Neutrophil (primary cell): ENCODE measurements around the gene MOV10L1.

Source experiments
- H3K27ac ChIP-seq: fragments of 200-600 bp; sonication (generic); 2 replicates; pipeline ENCODE4 v1.5.1; 2016; ENCODE audit warnings: mild to moderate bottlenecking, moderate library complexity
- H3K27me3 ChIP-seq: fragments of 200-600 bp; sonication (generic); 2 replicates; pipeline ENCODE4 v1.6.0; 2016; ENCODE audit warnings: mild to moderate bottlenecking
- H3K36me3 ChIP-seq: fragments of 200-600 bp; sonication (generic); 2 replicates; pipeline ENCODE4 v1.5.1; 2017
- H3K4me1 ChIP-seq, 2 experiments: fragments of 200-600 bp in 1 of 2; sonication (generic) in 1 of 2; 1 replicate in 1 of 2; 2 replicates in 1 of 2; pipeline versions ENCODE4 v1.5.1 to v1.6.1; 2013 to 2016; ENCODE audit warnings: low read depth in 1 of 2, low read length in 1 of 2, mild to moderate bottlenecking in 1 of 2, moderate library complexity in 1 of 2; ENCODE audit not compliant: control insufficient read depth in 1 of 2, insufficient read depth in 1 of 2
- H3K4me3 ChIP-seq, 2 experiments: fragments of 200-600 bp in 1 of 2; sonication (generic) in 1 of 2; 1 replicate in 1 of 2; 2 replicates in 1 of 2; pipeline ENCODE4 v1.5.1; 2013 to 2016; ENCODE audit warnings: low read depth in 1 of 2, low read length in 1 of 2, mild to moderate bottlenecking in 1 of 2, moderate library complexity in 1 of 2
- H3K9me3 ChIP-seq: fragments of 200-600 bp; sonication (generic); 2 replicates; pipeline ENCODE4 v1.5.1; 2016
- TF ChIP-seq, protein P1 (sequence below): fragments of 200-600 bp; sonication (generic); IDR thresholded peaks from 2 replicates; pipeline ENCODE4 v1.5.1; 2016; ENCODE audit warnings: antibody characterized with exemption

MOV10L1 gene

DNA sequence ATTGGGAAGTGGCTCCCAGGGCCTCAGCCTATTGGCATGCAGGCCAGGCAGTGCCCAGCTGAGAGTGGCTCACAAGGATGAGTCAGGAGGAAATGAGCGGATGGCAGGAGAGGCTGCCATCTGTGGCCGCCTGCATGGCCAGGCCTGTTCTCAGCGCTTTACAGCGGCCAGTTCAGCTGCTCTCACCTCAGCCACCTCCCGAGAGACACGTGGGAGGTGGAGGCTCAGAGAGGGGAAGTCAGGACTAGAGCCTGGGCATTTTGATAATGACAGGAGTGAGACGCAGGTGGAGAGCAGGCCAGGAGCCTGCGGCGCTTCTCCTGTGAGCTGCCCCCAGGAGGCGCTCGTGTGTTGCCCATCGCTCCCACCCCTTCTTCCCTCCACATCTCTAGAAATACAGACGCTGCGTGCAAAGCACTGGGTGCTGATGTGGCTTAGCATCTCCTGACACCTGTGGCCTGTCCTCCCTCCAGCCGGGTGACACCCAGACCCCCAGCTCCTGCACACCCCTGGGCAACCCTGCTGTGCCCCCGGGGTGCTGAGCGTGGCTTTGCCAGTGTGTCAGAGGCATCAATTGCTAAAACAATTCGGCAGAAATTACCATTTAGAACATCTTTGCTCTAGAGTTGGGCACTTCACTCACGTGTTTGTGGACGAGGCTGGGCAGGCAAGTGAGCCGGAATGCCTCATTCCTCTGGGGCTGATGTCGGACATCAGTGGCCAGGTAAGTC is 59.4 kb downstream of the MOV10L1 start:
- peak overlapping the region in 1 of 2 experiments; percentile 32 for H3K4me3 ChIP-seq
- TF ChIP-seq, protein P1, sequence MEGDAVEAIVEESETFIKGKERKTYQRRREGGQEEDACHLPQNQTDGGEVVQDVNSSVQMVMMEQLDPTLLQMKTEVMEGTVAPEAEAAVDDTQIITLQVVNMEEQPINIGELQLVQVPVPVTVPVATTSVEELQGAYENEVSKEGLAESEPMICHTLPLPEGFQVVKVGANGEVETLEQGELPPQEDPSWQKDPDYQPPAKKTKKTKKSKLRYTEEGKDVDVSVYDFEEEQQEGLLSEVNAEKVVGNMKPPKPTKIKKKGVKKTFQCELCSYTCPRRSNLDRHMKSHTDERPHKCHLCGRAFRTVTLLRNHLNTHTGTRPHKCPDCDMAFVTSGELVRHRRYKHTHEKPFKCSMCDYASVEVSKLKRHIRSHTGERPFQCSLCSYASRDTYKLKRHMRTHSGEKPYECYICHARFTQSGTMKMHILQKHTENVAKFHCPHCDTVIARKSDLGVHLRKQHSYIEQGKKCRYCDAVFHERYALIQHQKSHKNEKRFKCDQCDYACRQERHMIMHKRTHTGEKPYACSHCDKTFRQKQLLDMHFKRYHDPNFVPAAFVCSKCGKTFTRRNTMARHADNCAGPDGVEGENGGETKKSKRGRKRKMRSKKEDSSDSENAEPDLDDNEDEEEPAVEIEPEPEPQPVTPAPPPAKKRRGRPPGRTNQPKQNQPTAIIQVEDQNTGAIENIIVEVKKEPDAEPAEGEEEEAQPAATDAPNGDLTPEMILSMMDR, result peak; percentile 95
- peak overlapping the region; percentile 55 for H3K27ac ChIP-seq
- no peaks in the 10 kb centered on the region for H3K36me3 ChIP-seq
- H3K4me1 ChIP-seq, result peaks cover 31 to 33% of the 10 kb centered on the region in 2 experiments
- H3K27me3 ChIP-seq, result no peaks in the 10 kb centered on the region
- no peaks in the 10 kb centered on the region for H3K9me3 ChIP-seq

DNA sequence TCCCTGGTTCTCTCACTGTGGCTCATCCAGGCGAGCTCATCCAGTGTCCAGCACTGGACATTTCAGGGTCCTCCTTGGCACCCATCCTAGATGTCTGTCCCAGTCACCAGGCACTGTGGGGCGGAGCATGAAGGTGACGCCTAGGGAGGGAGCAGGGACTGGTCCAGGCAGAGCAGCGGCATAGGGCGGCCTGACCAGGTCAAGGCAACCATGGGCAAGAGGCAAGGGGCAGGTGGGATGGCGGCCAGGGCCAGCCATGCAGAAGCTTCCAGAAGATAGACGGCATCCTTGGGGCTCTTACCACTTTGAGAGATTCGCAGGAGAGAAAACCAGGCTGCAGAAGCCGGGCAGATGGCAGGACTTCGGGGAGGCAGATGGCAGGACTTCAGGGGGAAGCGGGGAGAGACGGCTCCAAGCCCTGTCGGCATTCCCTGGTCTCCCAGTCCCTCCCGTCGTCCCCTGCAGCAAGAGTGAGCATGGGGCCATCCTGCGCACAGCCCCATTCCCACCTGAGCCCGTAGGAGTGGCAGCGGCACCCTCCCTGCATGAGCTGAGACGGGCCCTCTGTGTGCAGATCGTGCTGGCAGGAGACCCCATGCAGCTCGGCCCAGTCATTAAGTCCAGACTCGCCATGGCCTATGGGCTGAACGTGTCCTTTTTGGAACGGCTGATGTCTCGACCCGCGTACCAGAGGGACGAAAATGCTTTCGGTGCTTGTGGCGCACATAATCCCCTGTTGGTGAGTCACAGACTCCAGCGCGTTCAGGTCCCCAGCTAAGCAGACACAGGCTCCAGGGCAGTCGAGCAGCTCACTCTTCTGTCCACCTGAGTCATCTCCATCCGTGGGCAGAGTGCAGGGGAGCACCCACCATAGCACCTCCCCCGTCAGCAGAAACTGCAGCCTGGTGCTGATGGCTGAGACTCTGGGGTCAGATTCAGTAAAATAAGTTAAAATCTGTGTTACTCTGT is 60.6 kb downstream of the MOV10L1 start:
- H3K9me3 ChIP-seq, result no peaks in the 10 kb centered on the region
- no peaks in the 10 kb centered on the region for H3K27me3 ChIP-seq
- H3K4me3 ChIP-seq, result no peak overlapping the region
- H3K27ac ChIP-seq, result no peak overlapping the region
- H3K4me1 ChIP-seq, result peaks cover 29 to 33% of the 10 kb centered on the region in 2 experiments
- TF ChIP-seq, protein P1, result no peak
- H3K36me3 ChIP-seq, result no peaks in the 10 kb centered on the region

DNA sequence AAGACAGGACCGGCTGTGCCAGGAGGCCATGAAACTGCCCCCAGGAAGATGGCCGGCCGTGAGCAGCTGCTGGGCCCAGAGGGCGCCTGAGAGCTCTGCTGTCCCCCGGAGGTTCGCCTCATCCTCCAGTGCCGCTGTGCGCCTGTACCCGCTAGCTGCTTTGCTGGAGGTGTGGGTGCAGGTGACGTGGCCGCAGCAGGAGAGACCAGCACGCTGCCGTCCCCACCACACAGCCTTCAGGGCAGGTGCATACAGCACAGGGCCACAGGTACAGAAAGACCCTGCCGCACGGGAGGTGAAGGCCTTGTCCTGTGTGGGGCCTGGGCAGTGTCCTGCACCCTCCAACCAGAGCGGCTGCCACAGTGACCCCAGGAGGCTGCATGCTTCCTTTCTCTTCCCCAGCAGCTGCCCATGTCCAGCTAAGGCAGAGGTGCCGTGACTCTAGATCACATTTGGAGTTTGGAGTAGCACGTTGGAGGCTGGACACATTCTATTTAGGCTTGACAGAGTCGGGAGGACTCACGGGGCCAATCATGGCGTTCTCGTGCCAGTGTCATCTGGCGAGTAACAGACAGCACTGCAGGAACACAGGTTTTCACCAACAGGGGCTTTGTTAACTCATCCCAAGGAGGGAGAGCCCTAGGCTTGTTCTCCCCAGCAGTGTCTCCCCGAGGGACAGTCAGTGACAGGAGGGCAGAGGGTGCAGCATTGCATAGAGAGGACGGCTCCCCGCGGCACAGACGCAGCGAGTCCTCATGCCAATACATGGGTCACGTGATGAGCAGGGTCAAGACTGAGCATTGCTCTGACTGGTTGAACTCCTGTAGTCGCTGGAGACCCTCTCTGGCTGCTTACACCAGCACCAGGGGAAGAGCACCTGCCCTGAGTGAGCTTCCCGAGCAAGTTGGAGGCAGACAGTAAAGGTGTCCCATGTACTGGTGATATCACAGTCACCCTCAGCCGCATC is 62.0 kb downstream of the MOV10L1 start:
- H3K27me3 ChIP-seq, result no peaks in the 10 kb centered on the region
- no peaks in the 10 kb centered on the region for H3K36me3 ChIP-seq
- H3K9me3 ChIP-seq, result no peaks in the 10 kb centered on the region
- no peak overlapping the region for H3K4me3 ChIP-seq
- H3K27ac ChIP-seq, result no peak overlapping the region
- TF ChIP-seq, protein P1, result no peak
- H3K4me1 ChIP-seq, result peaks cover 24 to 26% of the 10 kb centered on the region in 2 experiments

DNA sequence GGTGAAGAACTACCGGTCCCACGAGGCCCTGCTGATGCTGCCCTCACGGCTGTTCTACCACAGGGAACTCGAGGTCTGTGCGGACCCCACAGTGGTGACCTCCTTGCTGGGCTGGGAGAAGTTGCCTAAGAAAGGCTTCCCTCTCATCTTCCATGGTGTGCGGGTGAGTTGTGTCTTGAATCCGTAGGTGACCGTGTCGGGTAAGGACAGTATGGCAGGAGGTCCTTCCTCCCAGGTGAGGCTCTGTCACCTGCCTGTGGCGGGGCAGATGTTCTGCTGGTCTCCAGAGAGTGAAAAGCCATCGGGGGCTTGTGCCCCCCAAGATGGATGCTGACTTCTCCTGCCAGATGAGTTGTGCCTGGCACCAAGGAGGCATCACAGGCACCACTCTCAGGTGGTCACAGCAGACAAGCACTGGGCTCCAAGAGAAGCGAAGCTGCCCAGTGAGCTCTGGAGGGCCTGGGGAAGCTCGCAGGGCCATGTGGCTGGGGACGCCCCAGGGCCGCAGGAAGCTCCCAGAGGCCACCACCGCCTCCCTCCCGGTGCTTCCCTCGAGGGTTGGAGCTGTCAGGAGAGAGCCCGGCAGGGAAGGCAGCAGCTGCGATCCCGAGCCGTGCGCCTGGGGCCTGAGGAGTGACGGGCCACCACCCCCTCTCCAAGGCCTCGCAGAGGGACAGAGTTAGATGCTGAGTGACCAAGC is 63.4 kb downstream of the MOV10L1 start:
- TF ChIP-seq, protein P1, result no peak

More for the DNA sequence above, 63.4 kb downstream of the MOV10L1 start:
- Histone ChIP-seq H3K4me1 (peaks cover 12 to 14% of the 10 kb centered on the region in 2 experiments), H3K9me3 (no peaks in the 10 kb centered on the region), H3K27me3 (peaks cover 6% of the 10 kb centered on the region), H3K27ac (no peak overlapping the region), H3K36me3 (no peaks in the 10 kb centered on the region), H3K4me3 (no peak overlapping the region)
